H54 (cell line): Measurements from ENCODE around the gene RFX5.
"Not testable (repeated sequence)": the region's sequence is repeated elsewhere in the genome, so short reads cannot be mapped to it uniquely, and the experiment has no call there.

Experiments
- DNase-seq: peaks from one replicate; pipeline ENCODE4 v3.0.0; 2011; ENCODE audit warnings: low spot score, mixed read lengths; ENCODE audit not compliant: insufficient read length
- FAIRE-seq: peaks from 3 replicates; lab custom pipeline; 2011; peaks lifted over from hg19 to GRCh38; lab: Jason Lieb, UNC
- POLR2A ChIP-seq: IDR thresholded peaks from 2 replicates; pipeline ENCODE4 v1.6.1; 2011; ENCODE audit warnings: low read depth, mild to moderate bottlenecking, low read length

Gene RFX5

DNA sequence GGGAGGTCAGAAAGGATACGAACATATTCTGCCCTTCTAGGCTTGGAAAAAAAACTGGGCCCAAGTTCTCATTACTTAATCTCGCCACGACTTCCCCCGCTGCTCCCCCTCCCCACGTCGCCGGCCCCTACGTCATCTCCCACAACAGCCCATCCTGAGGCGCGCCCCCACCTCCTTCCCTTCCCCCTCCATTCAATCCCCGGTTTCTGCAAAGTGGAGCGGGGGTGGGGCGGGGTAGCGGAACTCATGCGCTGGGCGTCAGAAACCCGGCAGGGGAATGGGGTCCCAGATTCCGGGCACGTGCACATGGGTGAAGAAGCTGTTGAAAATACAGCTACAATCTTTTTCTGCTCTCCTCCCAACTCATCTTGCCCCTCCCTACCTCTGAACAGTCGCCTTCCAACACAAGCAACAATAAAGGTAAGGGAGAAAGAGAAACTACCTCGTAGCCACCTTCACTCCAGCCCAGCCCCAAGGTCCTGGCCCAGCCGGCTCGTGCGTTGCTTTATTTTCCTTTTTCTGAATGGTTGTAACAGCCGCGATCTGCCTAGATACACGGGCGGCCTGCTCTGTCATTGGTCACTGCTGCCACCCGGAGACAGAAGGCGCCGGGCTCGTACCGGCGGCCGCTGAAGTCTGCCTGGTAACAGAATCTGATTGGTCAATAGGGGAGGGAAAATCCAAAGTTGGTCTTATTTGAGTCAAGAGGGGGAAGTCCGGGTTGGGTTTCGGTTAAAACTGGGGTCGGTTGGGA, at the start of gene RFX5:
Gene RFX5, minus strand, starts transcription at position 484 of the 754 bp plus-strand sequence. CDS start 932 bp downstream, outside the sequence.
- DNase-seq (peak; percentile 98), FAIRE-seq (no peak)
- TF ChIP-seq POLR2A: peak; percentile 34; the same call in 1 of the 2 replicates

- FAIRE-seq, DNase-seq: not testable (repeated sequence)
Observed at GRCh38 chr1:151396265-151396664, 49.2 kb upstream of the RFX5 start.

- FAIRE-seq: no peak
- TF ChIP-seq POLR2A: no peak
- DNase-seq: no peak
Observed at GRCh38 chr1:151393583-151393982, 46.5 kb upstream of the RFX5 start.

DNA sequence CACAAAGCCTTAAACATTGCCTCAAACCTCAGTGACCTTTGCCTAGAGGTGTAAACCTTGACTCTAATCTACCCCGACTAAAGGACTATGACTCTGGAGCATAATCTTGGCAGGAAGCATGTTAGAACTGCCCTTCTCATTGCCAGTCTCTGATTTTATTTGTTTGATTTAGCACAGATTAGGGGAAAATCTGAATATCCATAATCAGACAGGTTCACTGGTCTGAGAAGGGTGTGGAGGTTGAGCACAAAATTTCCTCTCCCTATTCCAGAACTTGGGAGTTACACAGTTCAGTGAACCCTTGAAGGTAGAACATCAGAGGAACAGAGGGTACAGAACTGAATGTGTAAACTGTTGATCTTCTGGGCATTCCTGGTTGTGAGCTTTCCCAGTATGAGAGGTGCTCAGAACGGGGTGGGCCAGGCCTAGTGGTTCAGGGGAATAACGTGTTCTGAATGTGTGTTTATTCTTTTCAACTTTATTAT, 44.1 kb upstream of the RFX5 start:
- FAIRE-seq (no peak), DNase-seq (no peak)
- TF ChIP-seq POLR2A: no peak

DNA sequence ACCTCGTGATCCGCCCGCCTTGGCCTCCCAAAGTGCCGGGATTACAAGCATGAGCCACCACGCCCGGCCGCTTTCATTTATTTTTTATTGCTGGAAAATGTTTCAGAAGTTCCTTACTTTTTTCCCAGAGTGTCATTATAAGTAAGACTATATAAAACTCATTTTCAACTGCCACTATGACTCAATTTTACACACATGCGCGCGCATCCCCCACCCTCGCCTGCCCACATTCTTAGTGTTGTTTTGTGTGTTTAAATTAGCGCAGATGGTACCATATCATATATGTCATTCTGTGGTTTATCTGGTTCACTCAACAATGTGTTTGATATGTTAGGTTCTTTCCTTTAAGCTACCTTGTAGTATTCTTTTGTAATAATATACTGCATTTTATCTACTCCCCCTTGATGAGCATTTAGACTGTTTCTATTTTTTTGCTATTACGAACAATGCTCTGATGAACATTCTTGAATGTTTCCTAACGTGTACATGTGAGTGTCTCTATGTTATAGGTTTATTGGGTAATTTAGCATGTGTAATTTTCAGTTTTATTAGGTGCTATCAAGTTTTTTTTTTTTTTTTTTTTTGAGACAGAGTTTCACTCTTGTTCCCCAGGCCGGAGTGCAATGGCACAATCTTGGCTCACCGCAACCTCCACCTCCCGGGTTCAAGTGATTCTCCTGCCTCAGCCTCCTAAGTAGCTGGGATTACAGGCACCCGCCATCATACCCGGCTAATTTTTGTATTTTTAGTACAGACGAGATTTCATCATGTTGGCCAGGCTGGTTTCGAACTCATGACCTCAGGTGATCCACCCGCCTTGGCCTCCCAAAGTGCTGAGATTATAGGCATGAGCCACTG, 43.4 kb upstream of the RFX5 start:
- not testable (repeated sequence) for FAIRE-seq, DNase-seq

DNA sequence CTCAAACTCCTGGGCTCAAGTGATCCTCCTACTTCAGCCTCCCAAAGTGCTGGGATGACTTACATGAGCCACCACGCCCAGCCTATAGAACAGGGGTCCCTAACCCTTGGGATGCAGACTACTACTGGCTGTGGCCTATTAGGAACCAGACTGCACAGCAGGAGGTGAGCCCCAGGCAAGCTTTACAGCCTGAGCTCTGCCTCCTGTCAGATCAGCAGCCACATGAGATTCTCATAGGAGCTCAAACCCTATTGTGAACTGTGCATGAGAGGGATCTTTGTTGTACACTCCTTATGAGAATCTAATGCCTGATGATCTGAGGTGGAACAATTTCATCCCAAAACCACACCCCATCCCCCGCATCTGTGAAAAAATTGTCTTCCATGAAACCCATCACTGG, 39.0 kb upstream of the RFX5 start:
- DNase-seq: no peak
- no peak for TF ChIP-seq POLR2A
- FAIRE-seq: no peak

DNA sequence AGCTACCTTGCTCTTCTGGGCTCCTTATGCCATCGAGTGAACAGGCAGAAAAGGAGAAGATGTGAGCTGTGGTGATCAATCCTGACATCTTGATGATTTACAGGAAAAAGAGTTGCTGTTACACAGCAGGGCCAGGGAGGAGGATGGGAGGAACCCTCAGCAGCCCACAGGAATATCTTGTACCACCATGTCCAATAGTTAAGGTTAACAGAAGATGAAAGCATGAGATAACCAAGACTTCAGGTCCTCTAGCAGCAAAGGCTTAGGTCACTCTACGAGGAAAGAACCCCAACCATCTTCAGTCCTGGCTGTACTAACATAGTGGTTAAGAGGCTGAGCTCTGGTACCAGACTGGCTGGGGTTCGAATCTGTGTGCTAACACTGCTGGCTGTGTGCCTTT, 37.5 kb upstream of the RFX5 start:
- no peak for TF ChIP-seq POLR2A
- DNase-seq: no peak
- FAIRE-seq: no peak

- DNase-seq (no peak), FAIRE-seq (no peak)
- no peak for TF ChIP-seq POLR2A
Observed at GRCh38 chr1:151377150-151377884, 30.3 kb upstream of the RFX5 start.

- no peak for TF ChIP-seq POLR2A
- FAIRE-seq (no peak), DNase-seq (no peak)
Observed at GRCh38 chr1:151373196-151373595, 26.1 kb upstream of the RFX5 start.

DNA sequence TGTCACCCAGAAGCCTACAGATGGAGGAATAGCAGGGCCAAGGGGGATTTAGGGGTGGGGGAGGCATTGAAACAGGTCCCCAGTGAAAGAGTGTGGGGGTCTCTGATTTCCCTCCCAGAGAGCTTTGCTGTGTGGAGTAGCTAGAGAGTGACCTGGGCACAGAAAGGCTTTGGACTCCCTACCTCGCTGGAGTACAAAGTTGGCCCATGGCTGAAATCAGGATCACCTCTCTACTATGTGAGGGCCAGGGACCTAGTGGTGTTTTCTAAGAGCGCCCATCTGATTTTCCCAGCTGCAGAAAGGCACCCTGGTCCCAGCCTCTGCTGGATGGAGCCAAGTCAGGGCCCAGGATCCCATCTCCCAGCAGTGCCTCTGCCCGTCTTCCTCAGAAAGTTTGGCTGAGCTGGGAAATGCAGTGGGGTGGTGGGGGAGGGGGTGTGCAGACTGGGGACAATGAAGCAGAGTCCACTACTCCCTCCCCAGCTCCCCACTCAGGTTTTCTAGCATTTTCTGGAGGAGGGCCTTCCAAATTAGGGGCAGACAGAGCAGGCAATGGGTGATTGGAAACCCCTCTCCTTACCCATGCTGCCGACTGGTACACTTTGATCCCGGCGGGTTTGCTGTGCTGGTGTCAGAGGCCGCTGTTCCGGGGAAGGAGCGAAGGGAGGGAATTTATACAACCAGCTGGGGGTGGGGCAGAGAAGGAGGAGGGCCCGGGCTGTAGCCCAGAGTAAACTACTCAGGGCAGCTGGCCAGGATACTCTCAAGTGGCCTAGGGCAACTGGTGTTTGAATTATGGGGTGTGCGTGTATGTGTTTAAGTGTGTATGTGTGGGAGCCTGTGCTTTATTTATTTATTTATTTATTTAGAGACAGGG, 25.2 kb upstream of the RFX5 start, which contains the start of gene SELENBP1:
Gene SELENBP1, minus strand, starts transcription at position 648 of the 877 bp plus-strand sequence. Its CDS starts 64 bp downstream, at position 584.
- FAIRE-seq: no peak
- DNase-seq: peak; percentile 44
- peak; percentile 72 for TF ChIP-seq POLR2A

GRCh38 chr1:151371370-151372057, 24.5 kb upstream of the RFX5 start:
- FAIRE-seq (no peak), DNase-seq (no peak)
- TF ChIP-seq POLR2A: no peak

GRCh38 chr1:151370211-151370911, 23.3 kb upstream of the RFX5 start:
- no peak for TF ChIP-seq POLR2A
- FAIRE-seq (no peak), DNase-seq (no peak)
